H1 (cell line): ENCODE measurements around the gene DFFA. TPM values are rescaled to one million over a fixed set of nuclear protein-coding genes. Genes with fewer than 3 reads are reported as not detected.

Experiments
- CTCF ChIA-PET: fragments of 300-600 bp; sonication (Branson Sonifier 250); formaldehyde crosslinking; loops from one replicate; lab custom pipeline; 2021; ENCODE audit not compliant: partially characterized antibody; lab: Charles Lee
- POLR2A ChIA-PET: fragments of 300-600 bp; sonication (Branson Sonifier 250); formaldehyde crosslinking; loops from one replicate; lab custom pipeline; 2021; ENCODE audit warnings: inconsistent platforms; ENCODE audit not compliant: partially characterized antibody; lab: Charles Lee
- DNase-seq, 2 experiments: peaks; one replicate each; pipeline versions ENCODE4 v3.0.0 to v3.0.0-alpha.2; 2010 to 2022; ENCODE audit warnings: low spot score in 2 of 2, low read depth in 1 of 2, mixed read lengths in 1 of 2
- FAIRE-seq: peaks from 2 replicates; lab custom pipeline; 2011; peaks lifted over from hg19 to GRCh38; lab: Jason Lieb, UNC
- H2AFZ ChIP-seq: 2 replicates; pipeline ENCODE4 v1.8.1; 2012; ENCODE audit warnings: low read length, inconsistent platforms
- H2AK5ac ChIP-seq: 2 replicates; pipeline ENCODE4 v1.6.1; 2013; ENCODE audit warnings: low read depth, low read length
- H2BK120ac ChIP-seq: replicated peaks from 2 replicates; pipeline ENCODE3; 2013; ENCODE audit warnings: low read depth, low read length, inconsistent platforms
- H2BK12ac ChIP-seq: 2 replicates; pipeline ENCODE4 v1.6.1; 2013; ENCODE audit warnings: low read depth, low read length
- H2BK15ac ChIP-seq: 2 replicates; pipeline ENCODE4 v1.6.1; 2013; ENCODE audit warnings: low read length
- H2BK20ac ChIP-seq: 2 replicates; pipeline ENCODE4 v1.6.1; 2013; ENCODE audit warnings: low read length
- H2BK5ac ChIP-seq: 2 replicates; pipeline ENCODE4 v1.6.1; 2013; ENCODE audit warnings: low read depth, low read length
- H3K14ac ChIP-seq: 2 replicates; pipeline ENCODE4 v1.6.1; 2013; ENCODE audit warnings: inconsistent platforms; ENCODE audit not compliant: insufficient read length
- H3K18ac ChIP-seq: 2 replicates; pipeline ENCODE4 v1.6.1; 2013; ENCODE audit warnings: low read length; ENCODE audit errors: extremely low read depth
- H3K23ac ChIP-seq: 2 replicates; pipeline ENCODE4 v1.6.1; 2013; ENCODE audit warnings: inconsistent platforms; ENCODE audit not compliant: insufficient read length
- H3K23me2 ChIP-seq: 2 replicates; pipeline ENCODE4 v1.6.1; 2013; ENCODE audit warnings: low read depth, low read length
- H3K27ac ChIP-seq: 2 replicates; pipeline ENCODE4 v1.6.1; 2011; ENCODE audit warnings: low read depth, low read length, inconsistent platforms
- H3K27me3 ChIP-seq, 4 experiments: replicated peaks in 1 of 4; 1 replicate in 1 of 4; 2 replicates in 3 of 4; pipeline versions ENCODE4 v1.6.1 to v1.8.1; 2011 to 2013; ENCODE audit warnings: low read length in 3 of 4, mild to moderate bottlenecking in 3 of 4, inconsistent platforms in 2 of 4, mixed read lengths in 2 of 4, moderate library complexity in 1 of 4; ENCODE audit not compliant: control insufficient read depth in 3 of 4, insufficient read depth in 3 of 4; ENCODE audit errors: extremely low read depth in 1 of 4
- H3K36me3 ChIP-seq, 4 experiments: 2 replicates each; pipeline versions ENCODE4 v1.6.1 to v1.8.1; 2011 to 2013; ENCODE audit warnings: mild to moderate bottlenecking in 4 of 4, low read length in 3 of 4, moderate library complexity in 2 of 4, control low read depth in 1 of 4, inconsistent platforms in 1 of 4; ENCODE audit not compliant: insufficient read depth in 4 of 4, control insufficient read depth in 2 of 4
- H3K4ac ChIP-seq: replicated peaks from 2 replicates; pipeline ENCODE3; 2013; ENCODE audit warnings: low read length, low read depth, mixed read lengths, inconsistent platforms; ENCODE audit not compliant: insufficient read length
- H3K4me1 ChIP-seq, 4 experiments: replicated peaks in 1 of 4; 1 replicate in 1 of 4; 2 replicates in 3 of 4; pipeline versions ENCODE4 v1.6.1 to v1.8.1; 2011 to 2013; ENCODE audit warnings: low read length in 3 of 4, inconsistent platforms in 2 of 4, mixed read lengths in 1 of 4; ENCODE audit not compliant: insufficient read depth in 4 of 4, control insufficient read depth in 3 of 4
- H3K4me2 ChIP-seq, 2 experiments: 2 replicates each; pipeline versions ENCODE4 v1.6.1 to v1.8.1; 2011 to 2013; ENCODE audit warnings: low read depth in 2 of 2, low read length in 2 of 2, control low read depth in 1 of 2, inconsistent platforms in 1 of 2, mild to moderate bottlenecking in 1 of 2; ENCODE audit not compliant: insufficient read depth in 1 of 2
- H3K4me3 ChIP-seq, 4 experiments: fragments of 200-600, 300-600 bp in 1 of 4; sonication (generic), shearing (Covaris generic), sonication (Bioruptor Twin) in 1 of 4; 2 replicates each; pipeline versions ENCODE4 v1.5.1 to v1.8.1; 2011 to 2016; ENCODE audit warnings: low read length in 4 of 4, low read depth in 3 of 4, control low read depth in 2 of 4, inconsistent platforms in 2 of 4, mild to moderate bottlenecking in 2 of 4, mixed read lengths in 1 of 4, moderate library complexity in 1 of 4; ENCODE audit not compliant: insufficient read depth in 2 of 4; ENCODE audit errors: extremely low read depth in 1 of 4
- H3K56ac ChIP-seq: replicated peaks from 2 replicates; pipeline ENCODE3; 2013; ENCODE audit warnings: low read depth, mild to moderate bottlenecking, mixed read lengths, low read length, inconsistent platforms; ENCODE audit not compliant: insufficient read length
- H3K79me1 ChIP-seq: 2 replicates; pipeline ENCODE4 v1.6.1; 2013; ENCODE audit warnings: low read depth, low read length, control low read depth
- H3K79me2 ChIP-seq, 2 experiments: 2 replicates each; pipeline versions ENCODE4 v1.6.1 to v1.8.1; 2012 to 2013; ENCODE audit warnings: low read length in 2 of 2, mild to moderate bottlenecking in 2 of 2, inconsistent platforms in 1 of 2; ENCODE audit not compliant: insufficient read depth in 2 of 2, control insufficient read depth in 1 of 2
- H3K9ac ChIP-seq, 4 experiments: replicated peaks in 1 of 4; 1 replicate in 1 of 4; 2 replicates in 3 of 4; pipeline versions ENCODE4 v1.6.1 to v1.8.1; 2011 to 2013; ENCODE audit warnings: low read depth in 3 of 4, low read length in 3 of 4, control low read depth in 2 of 4, mild to moderate bottlenecking in 2 of 4, moderate library complexity in 2 of 4, inconsistent platforms in 1 of 4; ENCODE audit errors: extremely low read depth in 1 of 4
- H3K9me3 ChIP-seq, 2 experiments: 2 replicates each; pipeline versions ENCODE4 v1.6.1 to v1.8.1; 2012 to 2013; ENCODE audit warnings: mild to moderate bottlenecking in 2 of 2, moderate library complexity in 2 of 2, control low read depth in 1 of 2, inconsistent platforms in 1 of 2, low read depth in 1 of 2, low read length in 1 of 2, mixed read lengths in 1 of 2; ENCODE audit not compliant: insufficient read depth in 2 of 2
- H4K20me1 ChIP-seq, 2 experiments: replicated peaks in 1 of 2; 2 replicates each; pipeline versions ENCODE3 to v1.8.1; 2011 to 2013; ENCODE audit warnings: inconsistent platforms in 2 of 2, low read length in 2 of 2, mild to moderate bottlenecking in 1 of 2; ENCODE audit not compliant: insufficient read depth in 2 of 2, control insufficient read depth in 1 of 2
- H4K5ac ChIP-seq: 2 replicates; pipeline ENCODE4 v1.6.1; 2013; ENCODE audit warnings: low read length, low read depth, mixed read lengths, inconsistent platforms; ENCODE audit not compliant: insufficient read length
- H4K8ac ChIP-seq: 2 replicates; pipeline ENCODE4 v1.8.0; 2013; ENCODE audit warnings: mild to moderate bottlenecking, moderate library complexity, low read length, inconsistent platforms; ENCODE audit not compliant: insufficient read depth; ENCODE audit errors: extremely low read depth
- H4K91ac ChIP-seq: replicated peaks from 2 replicates; pipeline ENCODE3; 2013; ENCODE audit warnings: low read length, mixed read lengths, inconsistent platforms; ENCODE audit not compliant: insufficient read length
- CBX5 ChIP-seq: fragments of 300-800, 300-1000 bp; sonication (generic); IDR thresholded peaks from 2 replicates; pipeline ENCODE4 v1.7.1; 2016; ENCODE audit warnings: antibody characterized with exemption, low read length, low read depth
- CHD2 ChIP-seq: IDR thresholded peaks from 2 replicates; pipeline ENCODE4 v1.6.1; 2012; ENCODE audit warnings: low read length, improper control_type of control experiment
- CTCF ChIP-seq, 3 experiments: IDR thresholded peaks; 1 replicate in 2 of 3; 2 replicates in 1 of 3; pipeline versions ENCODE4 v1.5.1 to v1.6.1; 2011; ENCODE audit warnings: low read length in 3 of 3, mild to moderate bottlenecking in 3 of 3, inconsistent platforms in 2 of 3, low read depth in 1 of 3, moderate library complexity in 1 of 3; ENCODE audit not compliant: insufficient read depth in 1 of 3; ENCODE audit errors: control extremely low read depth in 1 of 3
- JUND ChIP-seq: IDR thresholded peaks from 2 replicates; pipeline ENCODE4 v1.6.1; 2011; ENCODE audit warnings: mild to moderate bottlenecking, improper control_type of control experiment, low read length
- MAX ChIP-seq: IDR thresholded peaks from 2 replicates; pipeline ENCODE4 v1.6.1; 2012; ENCODE audit warnings: inconsistent platforms
- TBP ChIP-seq: IDR thresholded peaks from 2 replicates; pipeline ENCODE4 v1.6.1; 2011; ENCODE audit warnings: low read depth, low read length, improper control_type of control experiment
- WGBS, 2 experiments: shearing (Covaris generic) in 1 of 2; methylation state at CpG; one replicate each; pipeline versions ENCODE4 v1.1.6 to v1.1.7; 2013 to 2015; ENCODE audit warnings: low lambda C conversion rate in 2 of 2, mixed read lengths in 2 of 2, inconsistent platforms in 1 of 2, low coverage in 1 of 2, missing lambda C conversion rate in 1 of 2; ENCODE audit not compliant: insufficient replicate concordance in 2 of 2, insufficient coverage in 1 of 2, insufficient read length in 1 of 2; ENCODE audit errors: extremely low coverage in 1 of 2, missing lambda C conversion rate in 1 of 2; 5-methylcytosine and 5-hydroxymethylcytosine counted together
- polyA plus RNA-seq, 7 experiments: library from polyadenylated mRNA; depleted of rRNA in 3 of 7; stranded (reverse) in 5 of 7; unstranded in 2 of 7; fragments of >200 nt in 5 of 7; fragments of 200-250 nt in 2 of 7; gene quantifications; 1 replicate in 5 of 7; 2 replicates in 1 of 7; 4 replicates in 1 of 7; pipeline versions ENCODE4 v1.2.1 to v1.2.3, GENCODE V29; 2011 to 2013; ENCODE audit warnings: missing spikeins in 2 of 7, mixed read lengths in 2 of 7
- total RNA-seq: library from RNA; stranded (reverse); fragmentation: NEBNext Ultra II Directional; extraction: Animal tissue kit (Norgen Biotek cat#: 25700); gene quantifications from 2 replicates; pipeline ENCODE4 v1.2.1, GENCODE V29; 2021

The DFFA gene
- total and polyA plus RNA-seq, 2 of the 8 experiments (the other 6 are each of a cell fraction or from before 2014, with no cell fraction given) = 34.3 to 79.9 TPM

- Histone ChIP-seq H3K27ac (no peak overlapping the region), H3K27me3 (no peaks in the 10 kb centered on the region), H2BK12ac (no peak overlapping the region), H4K5ac (no peak overlapping the region), H3K4me1 (no peaks in the 10 kb centered on the region), H2AFZ (no peak overlapping the region), H3K23ac (no peak overlapping the region), H3K4me3 (no peak overlapping the region), H3K36me3 (peaks cover 8 to 23% (median 16%) of the 10 kb centered on the region in 4 experiments), H4K8ac (no peak overlapping the region), H2BK5ac (peak overlapping the region; percentile 49; the same call in 1 of the 2 replicates), H3K79me1 (no peaks in the 10 kb centered on the region), H3K9ac (no peak overlapping the region), H2BK15ac (no peak overlapping the region), H3K56ac (no peak overlapping the region), H2BK20ac (no peak overlapping the region), H3K4ac (no peak overlapping the region), H3K4me2 (no peak overlapping the region), H2BK120ac (no peak overlapping the region), H3K9me3 (no peaks in the 10 kb centered on the region), H3K23me2 (no peaks in the 10 kb centered on the region), H3K79me2 (no peaks in the 10 kb centered on the region), H4K20me1 (peaks cover 0 to 3% of the 10 kb centered on the region in 2 experiments), H2AK5ac (no peak overlapping the region), H3K18ac (no peak overlapping the region; the same call in 1 of the 2 replicates), H4K91ac (no peak overlapping the region), H3K14ac (no peak overlapping the region)
- FAIRE-seq (no peak), DNase-seq (no peak)
- whole genome bisulfite sequencing, 2 experiments = 84% methylated on average over 9 of the region's 9 CpGs; no CpG with 5 or more reads in 1 of the 2 experiments
- ChIA-PET CTCF (interaction anchor here (1.3 to 2.6 kb wide), 3 partner anchors 10 to 71 kb away, joined by 3 to 8 read pairs (median 3); no protein-coding TSS in a partner anchor), POLR2A (interaction anchor here (1.0 to 1.5 kb wide), 4 partner anchors 9 to 34 kb away, joined by 3 to 7 read pairs (median 4); no protein-coding TSS in a partner anchor)
- no peak for TF ChIP-seq CBX5
- no peak for TF ChIP-seq CHD2
- no peak for TF ChIP-seq TBP
- TF ChIP-seq JUND = no peak
- no peak for TF ChIP-seq CTCF (IDR thresholded peaks at IDR 0.05; ENCODE audit: control extremely low read depth in 1 of 3, insufficient read depth in 1 of 3, low read depth in 1 of 3, low read length in 3 of 3)
- no peak for TF ChIP-seq MAX
These were observed 48.3 kb downstream of the DFFA start for GRCh38 chr1:10424034-10424433.
